KMS-11 (cell line): ENCODE data around the gene FBXO31.

Experiments
- H2AFZ ChIP-seq: fragments of 200-600 bp; sonication (generic); 2 replicates; pipeline ENCODE4 v1.6.1; 2016; ENCODE audit warnings: antibody characterized with exemption, mixed run types, low read depth
- H3K27ac ChIP-seq: fragments of 200-600 bp; sonication (generic); 2 replicates; pipeline ENCODE4 v1.6.1; 2016; ENCODE audit warnings: mild to moderate bottlenecking, mixed run types
- H3K27me3 ChIP-seq: fragments of 200-600 bp; sonication (generic); 2 replicates; pipeline ENCODE4 v1.6.1; 2017; ENCODE audit warnings: mild to moderate bottlenecking, low read depth, mixed run types, moderate library complexity; ENCODE audit not compliant: insufficient read depth
- H3K36me3 ChIP-seq: fragments of 200-600 bp; sonication (generic); 2 replicates; pipeline ENCODE4 v1.6.1; 2017; ENCODE audit warnings: mild to moderate bottlenecking, mixed run types; ENCODE audit not compliant: insufficient read depth
- H3K4me1 ChIP-seq: fragments of 200-600 bp; sonication (generic); 2 replicates; pipeline ENCODE4 v1.6.1; 2016; ENCODE audit warnings: mild to moderate bottlenecking, low read depth, mixed run types; ENCODE audit not compliant: poor library complexity, severe bottlenecking
- H3K4me2 ChIP-seq: fragments of 200-600 bp; sonication (generic); 2 replicates; pipeline ENCODE4 v1.7.0; 2016; ENCODE audit warnings: mild to moderate bottlenecking, mixed run types
- H3K4me3 ChIP-seq: fragments of 200-600 bp; sonication (generic); IDR thresholded peaks from 2 replicates; pipeline ENCODE4 v1.6.1; 2017; ENCODE audit warnings: low read depth, low read length, mixed read lengths; ENCODE audit not compliant: insufficient read depth
- H3K79me2 ChIP-seq: fragments of 200-600 bp; sonication (generic); 2 replicates; pipeline ENCODE4 v1.6.1; 2016; ENCODE audit warnings: low read depth, mixed run types; ENCODE audit not compliant: insufficient read depth
- H3K9ac ChIP-seq: fragments of 200-600 bp; sonication (generic); 2 replicates; pipeline ENCODE4 v1.6.1; 2016; ENCODE audit warnings: mild to moderate bottlenecking, mixed run types
- H4K20me1 ChIP-seq: fragments of 200-600 bp; sonication (generic); 2 replicates; pipeline ENCODE4 v1.6.1; 2016; ENCODE audit warnings: mild to moderate bottlenecking, mixed run types; ENCODE audit not compliant: insufficient read depth
- TF ChIP-seq, protein P1 (sequence below): fragments of 200-600 bp; sonication (generic); conservative IDR thresholded peaks from 2 replicates; pipeline ENCODE4 v1.6.1; 2017; ENCODE audit warnings: low read depth, mild to moderate bottlenecking, antibody characterized with exemption, low read length, moderate library complexity, mixed read lengths

Gene FBXO31

DNA sequence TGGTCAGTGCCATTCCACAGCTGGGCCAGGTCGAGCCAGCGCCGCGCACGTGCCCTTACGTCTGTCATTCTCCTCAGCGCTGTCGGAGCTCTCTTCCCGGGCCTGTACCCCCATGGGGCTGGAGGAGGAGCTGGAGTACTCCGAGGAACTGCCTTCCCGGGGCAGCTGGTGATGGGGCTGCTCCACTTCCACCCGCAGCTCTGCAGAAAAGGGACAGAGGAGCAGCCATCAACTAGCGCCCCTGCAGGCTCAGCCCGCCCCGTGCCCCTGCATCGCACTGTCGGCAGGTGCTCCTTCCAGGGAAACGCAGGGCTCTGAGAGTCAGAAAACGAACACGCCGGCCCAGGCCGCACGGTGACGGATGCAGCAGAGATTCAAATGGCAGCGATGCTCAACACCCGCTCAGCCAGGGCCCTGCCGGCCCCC, 29.4 kb upstream of the FBXO31 start:
- Histone ChIP-seq H3K4me1 (no peaks in the 10 kb centered on the region), H3K79me2 (no peaks in the 10 kb centered on the region), H3K9ac (no peak overlapping the region), H3K4me2 (no peak overlapping the region), H3K27me3 (no peaks in the 10 kb centered on the region), H3K36me3 (no peaks in the 10 kb centered on the region; the same call in 1 of the 2 replicates), H3K27ac (no peak overlapping the region), H3K4me3 (no peak overlapping the region), H4K20me1 (no peaks in the 10 kb centered on the region), H2AFZ (no peak overlapping the region)
- TF ChIP-seq, protein P1, sequence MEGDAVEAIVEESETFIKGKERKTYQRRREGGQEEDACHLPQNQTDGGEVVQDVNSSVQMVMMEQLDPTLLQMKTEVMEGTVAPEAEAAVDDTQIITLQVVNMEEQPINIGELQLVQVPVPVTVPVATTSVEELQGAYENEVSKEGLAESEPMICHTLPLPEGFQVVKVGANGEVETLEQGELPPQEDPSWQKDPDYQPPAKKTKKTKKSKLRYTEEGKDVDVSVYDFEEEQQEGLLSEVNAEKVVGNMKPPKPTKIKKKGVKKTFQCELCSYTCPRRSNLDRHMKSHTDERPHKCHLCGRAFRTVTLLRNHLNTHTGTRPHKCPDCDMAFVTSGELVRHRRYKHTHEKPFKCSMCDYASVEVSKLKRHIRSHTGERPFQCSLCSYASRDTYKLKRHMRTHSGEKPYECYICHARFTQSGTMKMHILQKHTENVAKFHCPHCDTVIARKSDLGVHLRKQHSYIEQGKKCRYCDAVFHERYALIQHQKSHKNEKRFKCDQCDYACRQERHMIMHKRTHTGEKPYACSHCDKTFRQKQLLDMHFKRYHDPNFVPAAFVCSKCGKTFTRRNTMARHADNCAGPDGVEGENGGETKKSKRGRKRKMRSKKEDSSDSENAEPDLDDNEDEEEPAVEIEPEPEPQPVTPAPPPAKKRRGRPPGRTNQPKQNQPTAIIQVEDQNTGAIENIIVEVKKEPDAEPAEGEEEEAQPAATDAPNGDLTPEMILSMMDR = no peak

DNA sequence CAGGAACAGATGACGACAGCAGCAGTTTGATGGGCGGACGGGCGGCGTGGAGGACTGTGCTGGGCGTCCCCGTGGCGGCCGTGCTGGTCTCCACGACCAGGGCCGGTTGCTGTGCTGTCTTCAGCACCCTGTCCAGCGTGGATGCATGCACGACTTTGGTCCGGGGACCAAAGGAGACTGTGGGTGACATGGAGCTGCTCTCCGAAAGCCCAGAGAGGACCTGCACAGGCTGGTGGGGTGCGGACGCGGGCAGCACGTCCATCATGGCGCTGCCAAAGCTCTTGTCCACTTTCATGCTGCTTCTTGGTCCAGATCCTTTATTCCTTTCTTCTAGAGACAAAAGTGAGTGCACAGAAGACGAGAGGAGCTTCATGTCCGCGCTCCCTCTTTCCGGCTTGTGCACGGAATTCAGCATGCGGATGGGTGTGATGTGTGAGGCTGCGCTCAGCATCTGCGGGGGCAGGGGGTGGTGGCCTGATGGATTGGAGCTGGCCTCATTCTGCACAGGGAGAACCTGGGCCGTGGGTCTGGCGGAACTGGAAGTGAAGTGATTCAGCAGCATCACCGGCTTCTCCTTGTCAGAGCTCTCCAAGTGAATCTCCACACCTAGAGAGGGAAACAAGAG, 28.9 kb upstream of the FBXO31 start:
- Histone ChIP-seq H3K4me1 (no peaks in the 10 kb centered on the region), H3K79me2 (no peaks in the 10 kb centered on the region), H3K4me3 (no peak overlapping the region), H3K36me3 (no peaks in the 10 kb centered on the region; the same call in 1 of the 2 replicates), H3K9ac (no peak overlapping the region), H3K4me2 (no peak overlapping the region), H2AFZ (no peak overlapping the region), H4K20me1 (no peaks in the 10 kb centered on the region), H3K27me3 (no peaks in the 10 kb centered on the region), H3K27ac (no peak overlapping the region)
- TF ChIP-seq, protein P1 = no peak

DNA sequence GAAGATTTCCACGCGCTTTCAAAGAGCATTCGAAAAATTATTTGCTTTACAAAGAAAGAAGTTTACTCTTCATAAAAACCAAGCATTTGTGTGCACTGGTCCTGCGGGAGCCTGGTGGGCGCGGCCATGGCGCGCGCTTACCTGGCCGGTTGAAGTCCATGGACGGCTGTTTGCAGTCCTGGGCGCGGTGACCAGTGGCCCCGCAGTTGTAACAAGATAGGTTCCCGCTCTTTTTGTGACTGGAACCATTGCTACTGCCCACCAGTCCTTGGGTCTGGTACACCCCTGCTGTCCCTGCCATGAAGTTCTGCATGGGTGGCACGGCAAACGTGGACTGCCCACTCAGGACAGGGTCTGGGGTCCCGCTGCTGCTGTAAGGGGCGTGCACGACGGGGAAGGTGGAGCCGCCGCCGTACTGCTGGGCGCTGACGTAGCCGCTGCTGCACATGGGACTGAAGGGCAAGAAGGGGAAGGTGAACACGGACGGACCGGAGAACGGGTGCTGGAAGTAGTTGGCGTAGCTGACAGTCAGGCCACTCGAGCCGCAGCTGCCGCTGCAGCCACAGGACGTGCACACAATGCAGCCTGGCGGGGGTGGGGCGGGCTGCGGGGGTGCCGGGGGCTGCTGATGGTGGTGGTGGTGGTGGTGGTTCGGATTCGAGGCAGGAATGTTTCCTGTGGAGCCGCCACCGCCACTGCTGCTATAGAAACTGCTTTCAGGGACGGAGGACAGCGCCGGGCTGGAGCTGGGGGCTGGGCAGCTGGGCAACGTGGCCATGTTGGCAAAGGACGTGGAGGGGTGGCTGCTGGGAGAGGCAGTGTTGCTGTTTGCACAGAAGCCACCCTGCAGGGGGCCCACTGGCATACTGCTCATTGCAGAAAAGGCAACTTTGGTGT, 28.0 kb upstream of the FBXO31 start:
- TF ChIP-seq, protein P1 = no peak
- Histone ChIP-seq H4K20me1 (no peaks in the 10 kb centered on the region), H3K27me3 (no peaks in the 10 kb centered on the region), H3K9ac (no peak overlapping the region), H3K79me2 (no peaks in the 10 kb centered on the region), H3K4me3 (no peak overlapping the region), H2AFZ (no peak overlapping the region), H3K36me3 (no peaks in the 10 kb centered on the region), H3K27ac (no peak overlapping the region), H3K4me2 (no peak overlapping the region), H3K4me1 (no peaks in the 10 kb centered on the region)

DNA sequence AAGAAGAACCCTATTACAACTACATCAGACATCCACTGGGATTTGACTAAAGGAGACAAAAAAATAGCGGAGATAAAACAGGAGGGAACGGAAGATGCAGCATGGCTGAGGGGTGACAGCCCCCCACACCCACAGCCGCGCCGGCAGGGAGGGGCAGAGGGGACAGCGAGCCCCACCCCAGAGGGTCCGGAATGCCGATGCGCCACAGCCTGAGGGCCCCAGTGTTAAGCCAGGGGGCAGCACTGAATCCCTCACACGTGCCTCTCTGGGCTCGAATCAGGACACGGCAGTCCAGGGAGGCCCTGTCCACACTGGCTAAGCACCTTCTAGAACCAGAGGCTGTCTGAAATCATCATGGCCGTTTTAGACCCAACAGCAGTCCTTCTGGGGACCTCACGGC, 27.4 kb upstream of the FBXO31 start:
- no peaks in the 10 kb centered on the region for H3K79me2 ChIP-seq
- no peak overlapping the region for H3K27ac ChIP-seq
- no peaks in the 10 kb centered on the region for H3K4me1 ChIP-seq
- no peak overlapping the region for H3K4me3 ChIP-seq
- H3K27me3 ChIP-seq = no peaks in the 10 kb centered on the region
- no peaks in the 10 kb centered on the region for H4K20me1 ChIP-seq
- H3K36me3 ChIP-seq = no peaks in the 10 kb centered on the region
- no peak overlapping the region for H3K4me2 ChIP-seq
- H2AFZ ChIP-seq = no peak overlapping the region
- TF ChIP-seq, protein P1 = no peak
- H3K9ac ChIP-seq = no peak overlapping the region
